Keratinocyte (primary cell): Measurements from ENCODE around the gene TPPP2. TPM values are rescaled to one million over a fixed set of nuclear protein-coding genes. Genes with fewer than 3 reads are reported as not detected.

Experiments used
- DNase-seq: peaks from one replicate; pipeline ENCODE4 v3.0.0-alpha.2; 2011; ENCODE audit warnings: low read depth, missing footprints, low spot score
- FAIRE-seq: peaks from 2 replicates; lab custom pipeline; 2011; peaks lifted over from hg19 to GRCh38; lab: Jason Lieb, UNC
- H2AFZ ChIP-seq: 2 replicates; pipeline ENCODE4 v1.6.0; 2012; ENCODE audit warnings: low read length, control low read depth, inconsistent platforms; ENCODE audit not compliant: control insufficient read depth
- H3K27ac ChIP-seq: 2 replicates; pipeline ENCODE4 v1.5.1; 2011; ENCODE audit warnings: low read length; ENCODE audit not compliant: control insufficient read depth, insufficient read depth
- H3K27me3 ChIP-seq: 3 replicates; pipeline ENCODE4 v1.6.0; 2011; ENCODE audit warnings: low read length; ENCODE audit not compliant: control insufficient read depth, insufficient read depth; ENCODE audit errors: extremely low read depth
- H3K36me3 ChIP-seq, 2 experiments: 2 replicates in 1 of 2; 3 replicates in 1 of 2; pipeline ENCODE4 v1.5.1; 2011; ENCODE audit warnings: low read length in 2 of 2, mild to moderate bottlenecking in 1 of 2; ENCODE audit not compliant: control insufficient read depth in 2 of 2, insufficient read depth in 2 of 2; ENCODE audit errors: extremely low read depth in 1 of 2
- H3K4me1 ChIP-seq: 3 replicates; pipeline ENCODE4 v1.5.1; 2011; ENCODE audit warnings: low read length; ENCODE audit not compliant: control insufficient read depth, insufficient read depth; ENCODE audit errors: extremely low read depth
- H3K4me2 ChIP-seq: 3 replicates; pipeline ENCODE4 v1.6.0; 2011; ENCODE audit warnings: low read depth, low read length; ENCODE audit not compliant: control insufficient read depth, insufficient read depth; ENCODE audit errors: extremely low read depth
- H3K4me3 ChIP-seq, 3 experiments: fragments of 200-600 bp in 1 of 3; sonication (generic) in 1 of 3; 2 replicates in 2 of 3; 3 replicates in 1 of 3; pipeline ENCODE4 v1.5.1; 2011 to 2016; ENCODE audit warnings: low read length in 3 of 3, mild to moderate bottlenecking in 3 of 3, control low read depth in 2 of 3, inconsistent platforms in 1 of 3, low read depth in 1 of 3, mixed read lengths in 1 of 3, mixed run types in 1 of 3, moderate library complexity in 1 of 3; ENCODE audit not compliant: control insufficient read depth in 2 of 3, insufficient read depth in 2 of 3; ENCODE audit errors: extremely low read depth in 1 of 3
- H3K79me2 ChIP-seq: 2 replicates; pipeline ENCODE4 v1.6.0; 2012; ENCODE audit warnings: low read length; ENCODE audit not compliant: control insufficient read depth, insufficient read depth
- H3K9ac ChIP-seq: 3 replicates; pipeline ENCODE4 v1.6.0; 2011; ENCODE audit warnings: low read length; ENCODE audit not compliant: control insufficient read depth, insufficient read depth; ENCODE audit errors: extremely low read depth
- H3K9me1 ChIP-seq: 3 replicates; pipeline ENCODE4 v1.6.0; 2011; ENCODE audit warnings: low read length; ENCODE audit not compliant: control insufficient read depth, insufficient read depth; ENCODE audit errors: extremely low read depth
- H3K9me3 ChIP-seq: 2 replicates; pipeline ENCODE4 v1.5.1; 2012; ENCODE audit warnings: low read depth, low read length; ENCODE audit not compliant: control insufficient read depth
- H4K20me1 ChIP-seq: 3 replicates; pipeline ENCODE4 v1.6.0; 2011; ENCODE audit warnings: low read length; ENCODE audit not compliant: control insufficient read depth, insufficient read depth; ENCODE audit errors: extremely low read depth
- CTCF ChIP-seq, 3 experiments: IDR thresholded peaks in 1 of 3; conservative IDR thresholded peaks in 1 of 3; optimal IDR thresholded peaks in 1 of 3; 2 replicates in 2 of 3; 3 replicates in 1 of 3; pipeline versions ENCODE3 to v1.5.1; 2011; ENCODE audit warnings: low read length in 3 of 3, mild to moderate bottlenecking in 3 of 3, moderate library complexity in 2 of 3, control low read depth in 1 of 3, inconsistent platforms in 1 of 3; ENCODE audit not compliant: insufficient read depth in 2 of 3; ENCODE audit errors: extremely low read depth in 1 of 3
- EZH2 ChIP-seq: IDR thresholded peaks from one replicate; pipeline ENCODE4 v1.6.1; 2012; ENCODE audit warnings: inconsistent platforms, mild to moderate bottlenecking, low read length, moderate library complexity
- dilution Hi-C: fragments of 300-500 bp; cut with MboI; formaldehyde crosslinking; loops from one replicate; pipeline ENCODE4 v1.7.0; 2020; ENCODE audit warnings: low sequenced_read_pairs; ENCODE audit not compliant: extremely low pct_ligation_motif_present
- polyA plus RNA-seq, 5 experiments: library from polyadenylated mRNA; depleted of rRNA in 3 of 5; stranded (reverse) in 3 of 5; stranded (forward) in 1 of 5; unstranded in 1 of 5; fragments of >200 nt; gene quantifications; 1 replicate in 1 of 5; 2 replicates in 3 of 5; 3 replicates in 1 of 5; pipeline versions ENCODE4 v1.2.1 to v1.2.3, GENCODE V29; 2011 to 2012; ENCODE audit warnings: missing spikeins in 2 of 5, low read depth in 1 of 5, low replicate concordance in 1 of 5

Gene TPPP2
- polyA plus RNA-seq, 1 donor (not counting 4 experiments of a cell fraction or from before 2014, with no cell fraction given): not detected

- Histone ChIP-seq H2AFZ (no peak overlapping the region), H3K4me1 (no peaks in the 10 kb centered on the region), H3K79me2 (no peaks in the 10 kb centered on the region), H3K9ac (no peak overlapping the region), H3K9me1 (no peaks in the 10 kb centered on the region), H3K9me3 (no peaks in the 10 kb centered on the region), H3K27ac (no peak overlapping the region), H3K27me3 (no peaks in the 10 kb centered on the region), H4K20me1 (no peaks in the 10 kb centered on the region), H3K36me3 (peaks cover 8 to 14% of the 10 kb centered on the region in 2 experiments), H3K4me2 (no peak overlapping the region), H3K4me3 (no peak overlapping the region)
- no peak for FAIRE-seq
- dilution Hi-C loops: no loop called here
- DNase-seq: no peak
- TF ChIP-seq CTCF (optimal IDR thresholded peaks at IDR 0.05 in 1 of 3, IDR thresholded peaks at IDR 0.05 in 1 of 3, conservative IDR thresholded peaks at IDR 0.05 in 1 of 3; ENCODE audit: extremely low read depth in 1 of 3, insufficient read depth in 2 of 3, low read length in 3 of 3): no peak
- no peak for TF ChIP-seq EZH2
Measured at GRCh38 chr14:21078726-21079125, 48.7 kb downstream of the TPPP2 start.

- peaks cover 3% of the 10 kb centered on the region for H3K9me1 ChIP-seq
- dilution Hi-C loops: no loop called here
- H3K4me2 ChIP-seq: no peak overlapping the region
- H3K4me3 ChIP-seq: no peak overlapping the region
- no peaks in the 10 kb centered on the region for H3K9me3 ChIP-seq
- H2AFZ ChIP-seq: no peak overlapping the region
- H3K79me2 ChIP-seq: no peaks in the 10 kb centered on the region
- no peak for TF ChIP-seq CTCF (optimal IDR thresholded peaks at IDR 0.05 in 1 of 3, IDR thresholded peaks at IDR 0.05 in 1 of 3, conservative IDR thresholded peaks at IDR 0.05 in 1 of 3; ENCODE audit: extremely low read depth in 1 of 3, insufficient read depth in 2 of 3, low read length in 3 of 3)
- TF ChIP-seq EZH2: no peak
- FAIRE-seq (no peak), DNase-seq (no peak)
- peaks cover 17% of the 10 kb centered on the region for H3K4me1 ChIP-seq
- H4K20me1 ChIP-seq: no peaks in the 10 kb centered on the region
- no peak overlapping the region for H3K27ac ChIP-seq
- H3K27me3 ChIP-seq: no peaks in the 10 kb centered on the region
- H3K36me3 ChIP-seq: peaks cover 0 to 13% of the 10 kb centered on the region in 2 experiments
- no peak overlapping the region for H3K9ac ChIP-seq
Measured at GRCh38 chr14:21081521-21082142, 51.6 kb downstream of the TPPP2 start.

Other genes with a start within 250 kb of the TPPP2 start
- not detected in 3 replicates for gene RNASE6, start 248.9 kb upstream of the TPPP2 start, polyA plus RNA-seq
- gene RNASE1, start 227.4 kb upstream of the TPPP2 start, polyA plus RNA-seq: 0.09 TPM in 1 of 3 replicates, not detected in the others
- gene RNASE3, start 138.8 kb upstream of the TPPP2 start, polyA plus RNA-seq: not detected in 3 replicates
- gene RNASE2, start 74.7 kb upstream of the TPPP2 start, polyA plus RNA-seq: not detected in 3 replicates
- gene METTL17, start 40.2 kb upstream of the TPPP2 start, polyA plus RNA-seq: 51.3 to 63.5 TPM (median 61.9 TPM) in 3 replicates
- 0.37 to 1.2 TPM (median 0.94 TPM) in 3 replicates for gene SLC39A2, start 30.9 kb upstream of the TPPP2 start, polyA plus RNA-seq
- gene NDRG2, start 5.2 kb upstream of the TPPP2 start, polyA plus RNA-seq: 11.1 to 15.4 TPM (median 12.5 TPM) in 3 replicates
- gene RNASE13, start 4.6 kb downstream of the TPPP2 start, polyA plus RNA-seq: not detected in 3 replicates
- gene RNASE7, start 12.1 kb downstream of the TPPP2 start, polyA plus RNA-seq: 17.4 to 36.6 TPM (median 19.0 TPM) in 3 replicates
- gene RNASE8, start 27.6 kb downstream of the TPPP2 start, polyA plus RNA-seq: not detected in 3 replicates
- 8.7 to 14.4 TPM (median 11.9 TPM) in 3 replicates for gene ARHGEF40, start 40.1 kb downstream of the TPPP2 start, polyA plus RNA-seq
- gene ZNF219, start 68.4 kb downstream of the TPPP2 start, polyA plus RNA-seq: 23.1 to 35.3 TPM (median 24.8 TPM) in 3 replicates
- 1.1 to 1.4 TPM (median 1.3 TPM) in 3 replicates for gene TMEM253, start 70.8 kb downstream of the TPPP2 start, polyA plus RNA-seq
- not detected in 3 replicates for gene OR5AU1, start 125.8 kb downstream of the TPPP2 start, polyA plus RNA-seq
- 624 to 871 TPM (median 786 TPM) in 3 replicates for gene HNRNPC, start 239.2 kb downstream of the TPPP2 start, polyA plus RNA-seq
- 0.07 TPM in 1 of 3 replicates, not detected in the others for gene RPGRIP1, start 249.9 kb downstream of the TPPP2 start, polyA plus RNA-seq